Sigmoid colon (tissue), 4 donors: Measurements from ENCODE around the gene ADCY2.

Source experiments
- CTCF ChIP-seq, 4 experiments: fragments of 450-650 bp in 3 of 4; fragments of 200-600 bp in 1 of 4; IDR thresholded peaks; one replicate each; pipeline ENCODE4 v1.5.1; 2016 to 2019; ENCODE audit warnings: antibody characterized with exemption in 4 of 4, mild to moderate bottlenecking in 3 of 4, moderate library complexity in 2 of 4
- EP300 ChIP-seq, 4 donors: sonication (generic); formaldehyde crosslinking; IDR thresholded peaks; one replicate each; pipeline ENCODE4 v1.6.1; 2017; ENCODE audit warnings: antibody characterized with exemption in 4 of 4
- POLR2A ChIP-seq, 2 donors: fragments of 450-650 bp; IDR thresholded peaks; one replicate each; pipeline ENCODE4 v1.6.1; 2016; ENCODE audit warnings: antibody characterized with exemption in 2 of 2, mild to moderate bottlenecking in 2 of 2, moderate library complexity in 2 of 2
- POLR2AphosphoS5 ChIP-seq, 4 donors: sonication (generic); formaldehyde crosslinking; IDR thresholded peaks; one replicate each; pipeline ENCODE4 v1.6.1; 2017; ENCODE audit warnings: antibody characterized with exemption in 4 of 4

- no peak for TF ChIP-seq POLR2AphosphoS5 (IDR thresholded peaks at IDR 0.05)
- TF ChIP-seq POLR2A (IDR thresholded peaks at IDR 0.05) = no peak
- TF ChIP-seq CTCF (IDR thresholded peaks at IDR 0.05) = no peak
- TF ChIP-seq EP300 (IDR thresholded peaks at IDR 0.05) = no peak
Measured at GRCh38 chr5:7540736-7541485, 145.0 kb downstream of the ADCY2 start.
